GM12874 (cell line): Measurements from ENCODE around the gene POLE3.

ENCODE experiments used
- CTCF ChIP-seq: IDR thresholded peaks from 2 replicates; pipeline ENCODE4 v1.5.1; 2011; ENCODE audit warnings: low read depth, mild to moderate bottlenecking, control low read depth, low read length, moderate library complexity; ENCODE audit not compliant: insufficient read depth

POLE3 gene

DNA sequence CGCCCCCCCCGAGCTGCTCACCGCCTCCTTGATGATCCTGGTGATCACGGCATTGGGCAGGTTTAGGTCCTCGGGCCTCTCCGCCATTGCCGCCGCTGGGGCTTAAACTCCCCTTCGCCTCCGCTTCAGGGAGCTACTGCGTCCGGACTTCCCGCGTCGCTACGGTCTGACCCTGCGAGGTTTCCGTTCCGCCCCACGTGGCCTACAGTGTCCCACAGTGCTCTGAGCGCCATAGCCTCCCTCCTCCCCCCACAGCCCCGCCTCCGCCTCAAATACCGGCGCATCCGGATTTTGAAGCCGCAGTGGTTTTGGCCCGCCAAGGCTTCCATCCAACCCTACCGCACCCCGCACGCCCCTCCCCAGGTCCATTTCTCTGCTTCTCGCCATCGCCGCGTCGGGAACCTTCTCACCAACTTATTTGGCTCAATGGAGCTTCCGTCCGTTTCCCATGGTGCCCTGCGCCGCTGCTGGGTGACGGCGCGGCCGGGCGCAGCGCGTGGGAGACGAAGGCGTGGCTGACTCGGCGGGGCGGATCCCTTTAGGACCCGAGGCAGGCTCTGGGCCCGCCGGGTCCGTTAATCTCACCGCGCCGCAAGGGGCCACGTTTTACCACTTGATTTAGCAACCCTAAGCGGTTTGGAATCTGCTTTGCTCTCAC, at the start of gene POLE3, which contains the start of gene C9orf43:
Gene POLE3 (minus strand): TSS at position 469 of the 658 bp plus-strand sequence. CDS start 382 bp downstream, at position 87.
Gene C9orf43 (plus strand): TSS at position 541 of the 658 bp plus-strand sequence. CDS start 2,747 bp downstream, outside the sequence.
- TF ChIP-seq CTCF = no peak

DNA sequence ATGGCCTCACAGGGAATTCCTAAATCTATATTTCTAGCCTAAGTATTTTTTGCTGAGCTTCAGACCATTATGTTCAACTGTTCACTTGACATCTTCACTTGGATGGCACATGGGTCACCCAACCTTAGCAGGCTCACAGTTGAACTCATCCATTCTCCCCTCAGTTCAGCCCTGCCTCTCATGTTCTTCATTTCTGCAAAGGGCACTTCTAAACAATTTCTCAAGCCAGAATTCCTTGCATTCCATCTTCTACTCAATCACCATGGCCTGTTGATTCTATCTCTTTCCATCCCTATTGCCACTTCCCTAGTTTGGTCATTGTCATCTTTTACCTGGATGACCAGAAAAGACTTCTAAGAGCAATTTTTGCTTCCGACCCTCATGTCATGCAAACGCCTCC, 45.8 kb upstream of the POLE3 start:
- no peak for TF ChIP-seq CTCF

- TF ChIP-seq CTCF = no peak
Measured at GRCh38 chr9:113454914-113455761, 44.7 kb upstream of the POLE3 start.

DNA sequence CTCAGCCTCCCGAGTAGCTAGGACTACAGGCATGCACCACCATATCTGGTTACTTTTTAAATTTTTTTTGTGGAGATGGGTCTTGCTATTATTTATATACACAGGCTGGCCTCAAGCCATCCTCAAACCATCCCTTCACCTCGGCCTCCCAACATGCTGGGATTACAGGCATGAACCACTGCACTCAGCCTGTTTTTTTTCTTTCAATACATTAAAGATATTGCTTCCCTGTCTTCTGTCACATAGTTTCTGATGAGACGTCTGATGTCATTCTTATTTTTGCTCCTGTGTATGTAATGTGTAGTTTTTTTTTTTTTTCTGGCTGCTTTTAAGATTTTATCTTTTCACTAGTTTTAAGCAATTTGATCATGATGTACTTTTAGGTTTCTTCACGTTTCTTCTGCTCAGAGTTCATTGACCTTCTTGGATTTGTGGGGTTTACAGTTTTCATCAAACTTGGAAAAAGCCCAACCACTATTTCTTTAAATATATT, 41.7 kb upstream of the POLE3 start:
- no peak for TF ChIP-seq CTCF

DNA sequence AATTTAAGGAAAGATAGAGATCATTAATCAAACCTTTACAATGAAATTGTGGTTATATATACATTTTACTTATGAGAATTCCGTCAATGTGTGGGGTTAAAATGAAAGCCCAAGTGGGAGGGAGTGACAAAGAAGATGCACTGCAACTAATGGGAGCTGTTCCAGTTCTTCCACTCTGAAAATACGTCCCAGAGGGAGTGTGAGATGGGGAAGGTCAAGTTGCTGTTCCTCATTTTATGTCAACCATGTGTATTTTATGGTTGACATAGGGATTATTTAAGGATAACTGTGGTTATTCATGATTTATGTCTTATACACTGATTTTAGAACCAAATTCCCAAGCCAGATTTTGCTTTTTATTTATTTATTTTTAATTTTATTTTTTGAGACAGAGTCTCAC, 38.9 kb upstream of the POLE3 start:
- no peak for TF ChIP-seq CTCF

GRCh38 chr9:113446323-113446740, 35.9 kb upstream of the POLE3 start:
- TF ChIP-seq CTCF = peak; percentile 21; the same call in 1 of the 2 replicates

- TF ChIP-seq CTCF = no peak
Measured at GRCh38 chr9:113444736-113445135, 34.3 kb upstream of the POLE3 start.
